Measurements from ENCODE around the gene SIGLEC6. TPM values are rescaled to one million over a fixed set of nuclear protein-coding genes. Genes with fewer than 3 reads are reported as not detected.
A peak's percentile ranks its signal among the peaks of the same experiment; 100 is the strongest.

SIGLEC6 gene
- total and polyA plus RNA-seq, 3 experiments from 2014 or later: not detected

GRCh38 chr19:51513968-51514367, 17.5 kb downstream of the SIGLEC6 start:
- Mint-ChIP-seq H3K27me3 (peaks cover 24 to 74% of the 10 kb centered on the region in 2 donors), H3K36me3 (peaks cover 0 to 3% (median 1%) of the 10 kb centered on the region in 3 donors), H3K4me3 (no peak overlapping the region), H3K27ac (no peak overlapping the region), H3K9me3 (no peaks in the 10 kb centered on the region), H3K4me1 (no peaks in the 10 kb centered on the region)
- no peak overlapping the region for H3K4me3 ChIP-seq (ENCODE audit: low read length)
- H3K9me3 ChIP-seq (ENCODE audit: low read length): no peaks in the 10 kb centered on the region
- DNase-seq: no peak
- ChIA-PET CTCF (interaction anchor here (1.1 to 4.0 kb wide), 6 partner anchors 14 to 176 kb away, joined by 3 to 26 read pairs (median 3); no protein-coding TSS in a partner anchor), POLR2A (no interaction called here)
- H3K27me3 ChIP-seq (ENCODE audit: insufficient read depth, low read length, poor library complexity, severe bottlenecking): no peaks in the 10 kb centered on the region
- H3K36me3 ChIP-seq (ENCODE audit: insufficient read depth, low read length): no peaks in the 10 kb centered on the region
- H3K4me1 ChIP-seq (ENCODE audit: insufficient read depth, low read length): no peaks in the 10 kb centered on the region
- H3K27ac ChIP-seq (ENCODE audit: low read depth, low read length): no peak overlapping the region

GRCh38 chr19:51511353-51511752, 20.1 kb downstream of the SIGLEC6 start:
- Mint-ChIP-seq H3K4me3 (no peak overlapping the region), H3K27me3 (peaks cover 18 to 54% of the 10 kb centered on the region in 2 donors)
- POLR2A ChIA-PET: no interaction called here

GRCh38 chr19:51509823-51510660, 21.4 kb downstream of the SIGLEC6 start:
- Histone ChIP-seq H3K36me3 (ENCODE audit: insufficient read depth, low read length) (no peaks in the 10 kb centered on the region), H3K27me3 (ENCODE audit: insufficient read depth, low read length, poor library complexity, severe bottlenecking) (no peaks in the 10 kb centered on the region), H3K27ac (ENCODE audit: low read depth, low read length) (peak overlapping the region; percentile 29), H3K4me3 (ENCODE audit: low read length) (no peak overlapping the region), H3K4me1 (ENCODE audit: insufficient read depth, low read length) (no peaks in the 10 kb centered on the region), H3K9me3 (ENCODE audit: low read length) (no peaks in the 10 kb centered on the region)
- Mint-ChIP-seq H3K27ac (no peak overlapping the region), H3K36me3 (no peaks in the 10 kb centered on the region), H3K4me3 (no peak overlapping the region), H3K27me3 (peaks cover 16 to 50% of the 10 kb centered on the region in 2 donors), H3K9me3 (no peaks in the 10 kb centered on the region), H3K4me1 (no peaks in the 10 kb centered on the region)
- ChIA-PET POLR2A (no interaction called here), CTCF (no interaction called here)
- DNase-seq: no peak

More at GRCh38 chr19:51511353-51511752, 20.1 kb downstream of the SIGLEC6 start:
- no peaks in the 10 kb centered on the region for H3K4me1 ChIP-seq (ENCODE audit: insufficient read depth, low read length)
- no peak overlapping the region for H3K27ac ChIP-seq (ENCODE audit: low read depth, low read length)
- no peak for DNase-seq
- no peaks in the 10 kb centered on the region for H3K36me3 Mint-ChIP-seq
- no peaks in the 10 kb centered on the region for H3K27me3 ChIP-seq (ENCODE audit: insufficient read depth, low read length, poor library complexity, severe bottlenecking)
- no peaks in the 10 kb centered on the region for H3K4me1 Mint-ChIP-seq
- H3K9me3 ChIP-seq (ENCODE audit: low read length): no peaks in the 10 kb centered on the region
- no peaks in the 10 kb centered on the region for H3K9me3 Mint-ChIP-seq
- H3K4me3 ChIP-seq (ENCODE audit: low read length): no peak overlapping the region
- CTCF ChIA-PET: no interaction called here
- H3K36me3 ChIP-seq (ENCODE audit: insufficient read depth, low read length): no peaks in the 10 kb centered on the region
- no peak overlapping the region for H3K27ac Mint-ChIP-seq

GRCh38 chr19:51508059-51508733, 23.3 kb downstream of the SIGLEC6 start:
- no peaks in the 10 kb centered on the region for H3K9me3 ChIP-seq (ENCODE audit: low read length)
- ChIA-PET CTCF (no interaction called here), POLR2A (no interaction called here)
- H3K4me3 ChIP-seq (ENCODE audit: low read length): no peak overlapping the region
- no peaks in the 10 kb centered on the region for H3K36me3 ChIP-seq (ENCODE audit: insufficient read depth, low read length)
- peak overlapping the region; percentile 81 for H3K27ac ChIP-seq (ENCODE audit: low read depth, low read length)
- Mint-ChIP-seq H3K4me3 (no peak overlapping the region), H3K27me3 (peaks cover 18 to 38% of the 10 kb centered on the region in 2 donors), H3K9me3 (peaks cover 0 to 6% (median 3%) of the 10 kb centered on the region in 5 donors), H3K4me1 (no peaks in the 10 kb centered on the region), H3K36me3 (no peaks in the 10 kb centered on the region), H3K27ac (no peak overlapping the region)
- DNase-seq: no peak
- H3K4me1 ChIP-seq (ENCODE audit: insufficient read depth, low read length): no peaks in the 10 kb centered on the region
- H3K27me3 ChIP-seq (ENCODE audit: insufficient read depth, low read length, poor library complexity, severe bottlenecking): no peaks in the 10 kb centered on the region

GRCh38 chr19:51507640-51508058, 23.8 kb downstream of the SIGLEC6 start:
- no peaks in the 10 kb centered on the region for H3K9me3 ChIP-seq (ENCODE audit: low read length)
- H3K27me3 ChIP-seq (ENCODE audit: insufficient read depth, low read length, poor library complexity, severe bottlenecking): no peaks in the 10 kb centered on the region
- peak overlapping the region in 1 of 8 donors; percentile 26 for H3K27ac Mint-ChIP-seq
- H3K4me1 ChIP-seq (ENCODE audit: insufficient read depth, low read length): no peaks in the 10 kb centered on the region
- H3K27me3 Mint-ChIP-seq: peaks cover 14 to 34% of the 10 kb centered on the region in 2 donors
- H3K27ac ChIP-seq (ENCODE audit: low read depth, low read length): peak overlapping the region; percentile 55
- CTCF ChIA-PET: interaction anchor here (1.0 kb wide), 1 partner anchor 8 kb away, joined by 3 read pairs; no protein-coding TSS in a partner anchor
- H3K4me3 ChIP-seq (ENCODE audit: low read length): no peak overlapping the region
- H3K9me3 Mint-ChIP-seq: peaks cover 0 to 6% (median 3%) of the 10 kb centered on the region in 5 donors
- POLR2A ChIA-PET: no interaction called here
- H3K4me3 Mint-ChIP-seq: no peak overlapping the region
- H3K36me3 ChIP-seq (ENCODE audit: insufficient read depth, low read length): no peaks in the 10 kb centered on the region
- no peak for DNase-seq
- H3K4me1 Mint-ChIP-seq: no peaks in the 10 kb centered on the region
- H3K36me3 Mint-ChIP-seq: no peaks in the 10 kb centered on the region

GRCh38 chr19:51507192-51507591, 24.3 kb downstream of the SIGLEC6 start:
- Histone ChIP-seq H3K4me1 (ENCODE audit: insufficient read depth, low read length) (no peaks in the 10 kb centered on the region), H3K27me3 (ENCODE audit: insufficient read depth, low read length, poor library complexity, severe bottlenecking) (no peaks in the 10 kb centered on the region), H3K27ac (ENCODE audit: low read depth, low read length) (peak overlapping the region; percentile 55), H3K9me3 (ENCODE audit: low read length) (no peaks in the 10 kb centered on the region), H3K36me3 (ENCODE audit: insufficient read depth, low read length) (no peaks in the 10 kb centered on the region), H3K4me3 (ENCODE audit: low read length) (no peak overlapping the region)
- H3K4me1 Mint-ChIP-seq: no peaks in the 10 kb centered on the region
- H3K36me3 Mint-ChIP-seq: no peaks in the 10 kb centered on the region
- ChIA-PET CTCF (interaction anchor here (1.0 to 1.2 kb wide), 2 partner anchors 9 to 35 kb away, joined by 3 read pairs; no protein-coding TSS in a partner anchor), POLR2A (no interaction called here)
- no peak for DNase-seq
- no peak overlapping the region for H3K4me3 Mint-ChIP-seq
- H3K27ac Mint-ChIP-seq: no peak overlapping the region
- peaks cover 0 to 6% (median 3%) of the 10 kb centered on the region in 5 donors for H3K9me3 Mint-ChIP-seq
- H3K27me3 Mint-ChIP-seq: peaks cover 15 to 31% of the 10 kb centered on the region in 2 donors

- no peak overlapping the region for H3K27ac Mint-ChIP-seq
- no peaks in the 10 kb centered on the region for H3K36me3 Mint-ChIP-seq
- ChIA-PET CTCF (interaction anchor here (1.2 kb wide), 1 partner anchor 33 kb away, joined by 3 read pairs; no protein-coding TSS in a partner anchor), POLR2A (no interaction called here)
- Histone ChIP-seq H3K27ac (ENCODE audit: low read depth, low read length) (no peak overlapping the region), H3K9me3 (ENCODE audit: low read length) (no peaks in the 10 kb centered on the region), H3K4me1 (ENCODE audit: insufficient read depth, low read length) (no peaks in the 10 kb centered on the region), H3K36me3 (ENCODE audit: insufficient read depth, low read length) (no peaks in the 10 kb centered on the region), H3K4me3 (ENCODE audit: low read length) (no peak overlapping the region), H3K27me3 (ENCODE audit: insufficient read depth, low read length, poor library complexity, severe bottlenecking) (no peaks in the 10 kb centered on the region)
- DNase-seq: no peak
- peaks cover 8 to 22% of the 10 kb centered on the region in 2 donors for H3K27me3 Mint-ChIP-seq
- no peak overlapping the region for H3K4me3 Mint-ChIP-seq
- H3K9me3 Mint-ChIP-seq: peaks cover 0 to 6% (median 3%) of the 10 kb centered on the region in 5 donors
- H3K4me1 Mint-ChIP-seq: peaks cover 0 to 5% (median 3%) of the 10 kb centered on the region in 3 donors
These were observed 25.6 kb downstream of the SIGLEC6 start for GRCh38 chr19:51505904-51506303.

GRCh38 chr19:51503896-51504295, 27.6 kb downstream of the SIGLEC6 start:
- Mint-ChIP-seq H3K36me3 (no peaks in the 10 kb centered on the region), H3K9me3 (peaks cover 0 to 6% (median 3%) of the 10 kb centered on the region in 5 donors), H3K4me3 (no peak overlapping the region), H3K27ac (no peak overlapping the region), H3K27me3 (peaks cover 3 to 8% of the 10 kb centered on the region in 2 donors), H3K4me1 (peaks cover 0 to 5% (median 3%) of the 10 kb centered on the region in 3 donors)
- DNase-seq: no peak
- ChIA-PET POLR2A (no interaction called here), CTCF (no interaction called here)
- no peak overlapping the region for H3K4me3 ChIP-seq (ENCODE audit: low read length)
- no peaks in the 10 kb centered on the region for H3K4me1 ChIP-seq (ENCODE audit: insufficient read depth, low read length)
- H3K27me3 ChIP-seq (ENCODE audit: insufficient read depth, low read length, poor library complexity, severe bottlenecking): no peaks in the 10 kb centered on the region
- no peak overlapping the region for H3K27ac ChIP-seq (ENCODE audit: low read depth, low read length)
- no peaks in the 10 kb centered on the region for H3K36me3 ChIP-seq (ENCODE audit: insufficient read depth, low read length)
- no peaks in the 10 kb centered on the region for H3K9me3 ChIP-seq (ENCODE audit: low read length)

Measured in CD8-positive, alpha-beta memory T cell (primary cell).